GM21390 (cell line): Measurements from ENCODE around the gene TFDP2.
"Not testable (repeated sequence)": the region's sequence is repeated elsewhere in the genome, so short reads cannot be mapped to it uniquely, and the experiment has no call there.

ENCODE experiments used
- ATAC-seq: cut with Tn5 transposase; IDR thresholded peaks from one replicate; pipeline ENCODE4 v1.9.1; 2021; ENCODE audit not compliant: unreplicated experiment

Gene TFDP2

DNA sequence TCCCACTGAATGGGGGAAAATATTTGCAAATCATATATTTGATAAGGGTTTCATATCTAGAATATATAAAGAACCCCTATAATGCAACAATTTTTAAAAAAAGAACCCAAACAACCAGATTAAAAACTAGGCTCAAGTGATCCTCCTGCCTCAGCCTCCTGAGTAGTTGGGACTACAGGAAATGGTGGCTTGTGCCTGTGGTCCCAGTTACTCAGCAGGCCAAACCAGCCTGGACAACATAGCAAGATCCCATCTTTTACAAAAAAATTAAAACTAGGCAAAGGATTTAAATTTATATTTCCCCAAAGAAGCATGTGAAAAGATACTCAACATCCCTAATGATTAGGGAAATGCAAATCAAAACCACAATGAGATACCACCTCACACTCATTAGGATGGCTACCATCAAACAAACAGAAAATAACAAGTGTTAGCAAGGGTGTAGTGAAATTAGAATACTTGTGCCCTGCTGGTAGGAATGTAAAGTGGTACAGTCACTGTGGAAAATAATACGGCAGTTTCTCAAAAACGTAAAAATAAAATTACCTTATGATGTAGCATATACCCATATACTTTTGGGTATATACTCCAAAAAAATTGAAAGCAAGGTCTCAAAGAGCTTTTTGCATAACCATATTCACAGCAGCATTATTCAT, 19.7 kb downstream of the TFDP2 start:
- no peak for ATAC-seq

DNA sequence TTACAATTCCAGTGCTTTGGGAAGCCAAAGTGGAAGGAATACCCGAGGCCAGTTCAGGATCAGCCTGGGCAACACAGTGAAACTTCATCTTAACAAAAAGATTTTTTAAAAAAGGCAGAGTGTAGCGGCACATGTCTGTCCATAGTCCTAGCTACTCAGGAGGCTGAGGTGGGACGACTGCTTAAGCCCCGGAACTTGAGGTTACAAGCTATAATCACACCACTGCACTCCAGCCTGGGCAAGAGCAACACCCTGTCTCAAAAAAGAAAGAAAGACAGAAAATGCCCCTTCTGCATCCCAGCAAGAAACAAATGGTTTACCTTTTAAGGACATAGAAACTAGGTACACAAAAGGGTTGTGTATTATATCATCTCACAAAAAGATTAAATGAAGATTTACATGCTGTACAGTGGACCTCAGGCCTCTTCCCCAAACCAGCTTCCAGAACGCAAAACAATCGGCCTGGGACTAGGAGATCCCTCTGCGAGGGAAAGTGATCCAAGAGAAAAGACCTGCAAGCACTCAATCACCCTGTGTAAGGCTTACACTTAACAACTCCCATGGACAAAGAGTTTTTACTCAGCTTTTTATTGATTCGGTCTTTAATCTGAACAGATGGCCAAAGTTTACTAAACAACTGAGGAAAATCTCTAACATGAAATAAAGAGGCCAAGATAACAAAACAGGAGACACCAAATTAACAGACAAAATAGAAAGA, 21.2 kb downstream of the TFDP2 start:
- no peak for ATAC-seq

DNA sequence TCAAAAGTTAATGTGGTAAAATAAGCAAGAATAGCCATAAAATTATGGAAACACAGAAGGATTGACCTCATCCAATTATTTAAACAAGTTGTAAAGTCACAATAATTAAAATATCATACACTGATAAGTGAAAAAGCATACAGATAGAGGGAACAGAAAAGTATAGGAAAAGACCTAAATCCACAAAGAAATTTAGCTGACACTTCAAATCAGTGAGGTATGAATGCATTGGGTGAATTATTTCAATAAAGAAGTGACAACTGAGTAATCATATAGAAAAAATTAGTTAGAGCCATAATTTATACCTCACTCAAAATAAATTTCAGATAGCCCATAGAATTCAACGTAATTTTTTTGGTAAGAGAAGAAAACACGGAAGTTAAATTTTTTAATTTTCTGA, 25.1 kb downstream of the TFDP2 start:
- ATAC-seq: no peak

DNA sequence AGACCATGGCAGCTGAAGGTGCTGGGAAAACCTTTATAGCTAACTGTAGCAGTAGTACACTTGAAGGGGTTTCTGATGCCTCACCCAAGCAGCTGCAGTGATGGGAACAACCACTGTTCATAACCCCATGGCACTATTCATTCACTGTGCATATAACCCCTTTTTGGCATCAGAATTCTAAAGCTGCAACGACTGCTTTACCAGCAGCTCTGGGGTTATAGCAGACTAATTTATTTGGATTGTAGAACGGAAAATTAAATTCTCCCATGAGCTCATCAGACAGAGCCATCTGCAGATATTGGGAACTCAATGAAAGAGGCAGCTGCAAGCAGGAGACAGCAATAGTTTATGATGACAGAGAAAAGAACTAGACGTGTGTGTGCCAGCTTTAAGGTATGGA, 28.6 kb downstream of the TFDP2 start:
- ATAC-seq: no peak

DNA sequence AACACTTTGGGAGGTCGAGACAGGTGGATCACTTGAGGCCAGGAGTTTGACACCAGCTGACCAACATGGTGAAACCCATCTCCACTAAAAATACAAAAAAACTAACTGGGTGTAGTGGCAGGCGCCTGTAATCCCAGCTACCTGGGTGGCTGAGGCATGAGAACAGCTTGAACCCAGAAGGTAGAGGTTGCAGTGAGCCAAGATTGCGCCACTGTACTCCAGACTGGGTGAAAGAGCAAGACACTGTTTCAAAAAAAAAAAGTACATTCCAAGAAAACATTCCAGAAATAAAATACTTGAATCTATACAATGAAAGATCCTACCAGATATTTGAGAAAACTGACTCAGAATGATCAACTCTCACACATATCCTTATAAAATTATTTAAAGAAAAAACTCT, 30.4 kb downstream of the TFDP2 start:
- no peak for ATAC-seq

DNA sequence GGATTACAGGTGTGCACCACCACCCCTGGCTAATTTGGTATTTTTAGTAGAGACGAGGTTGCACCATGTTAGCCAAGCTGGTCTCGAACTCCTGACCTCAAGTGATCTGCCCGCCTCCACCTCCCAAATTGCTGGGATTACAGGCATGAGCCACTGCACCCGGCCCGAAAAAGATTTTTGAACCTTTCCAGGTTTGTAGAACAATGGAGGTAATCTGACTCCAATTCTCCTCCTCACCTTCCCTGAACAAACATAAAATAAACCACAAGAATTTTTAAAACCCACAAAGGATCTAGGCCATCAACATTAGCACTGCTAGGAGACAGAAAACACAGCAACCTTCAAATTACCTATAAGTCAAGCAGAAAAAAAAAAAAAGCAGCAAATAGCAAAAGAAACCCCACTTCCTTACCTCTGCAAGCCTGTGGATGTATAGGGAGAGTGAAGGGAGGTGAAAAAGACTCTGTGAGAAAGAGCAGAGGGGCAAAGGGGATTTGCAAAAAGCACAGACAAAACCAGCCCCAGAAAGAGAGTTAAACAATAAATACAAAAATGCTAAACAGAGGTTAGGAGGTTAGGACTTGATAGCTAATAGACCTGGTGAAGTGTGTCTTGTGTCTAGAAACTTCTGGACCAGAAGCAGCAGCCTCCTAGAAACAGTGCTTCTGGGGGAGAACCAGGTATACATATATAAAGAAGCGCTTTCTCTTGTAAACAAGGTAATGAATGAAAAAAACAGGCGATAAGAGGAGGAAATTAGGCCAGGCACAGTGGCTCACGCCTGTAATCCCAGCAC, 32.1 kb downstream of the TFDP2 start:
- ATAC-seq: no peak

DNA sequence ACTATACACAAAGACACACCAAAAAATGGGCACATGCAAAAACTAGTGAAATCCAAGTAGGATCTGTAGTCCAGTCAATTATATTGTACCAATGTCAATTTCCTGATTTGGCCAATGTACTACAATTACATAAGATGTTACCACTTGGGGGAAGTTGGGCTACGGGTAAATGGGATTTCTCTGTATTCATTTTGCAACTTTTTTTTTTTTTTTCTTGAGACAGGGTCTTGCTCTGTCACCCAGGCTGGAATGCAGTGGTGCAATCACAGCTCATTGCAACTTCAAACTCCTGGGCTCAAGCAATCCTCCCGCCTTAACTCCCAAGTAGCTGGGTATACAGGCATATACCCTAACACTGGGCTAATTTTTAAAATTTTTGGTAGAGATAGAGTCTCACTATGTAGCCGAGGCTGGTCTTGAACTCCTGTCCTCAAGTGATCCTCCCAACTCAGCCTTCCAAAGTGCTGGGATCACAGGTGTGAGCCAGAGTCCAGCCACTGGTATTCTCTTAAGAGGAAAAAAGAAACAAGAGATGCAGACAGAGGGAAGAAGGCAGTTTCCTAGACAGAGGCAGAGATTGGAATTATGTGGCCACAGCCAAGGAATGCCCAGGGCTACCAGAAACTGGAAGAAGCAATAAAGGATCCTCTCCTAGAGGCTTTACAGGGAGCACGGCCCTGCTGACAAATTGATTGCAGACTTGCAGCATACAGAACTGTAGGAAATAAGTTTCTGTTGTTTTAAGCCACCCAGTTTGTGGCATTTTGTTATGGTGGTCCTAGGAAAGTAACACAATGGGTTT, 33.3 kb downstream of the TFDP2 start:
- no peak for ATAC-seq

DNA sequence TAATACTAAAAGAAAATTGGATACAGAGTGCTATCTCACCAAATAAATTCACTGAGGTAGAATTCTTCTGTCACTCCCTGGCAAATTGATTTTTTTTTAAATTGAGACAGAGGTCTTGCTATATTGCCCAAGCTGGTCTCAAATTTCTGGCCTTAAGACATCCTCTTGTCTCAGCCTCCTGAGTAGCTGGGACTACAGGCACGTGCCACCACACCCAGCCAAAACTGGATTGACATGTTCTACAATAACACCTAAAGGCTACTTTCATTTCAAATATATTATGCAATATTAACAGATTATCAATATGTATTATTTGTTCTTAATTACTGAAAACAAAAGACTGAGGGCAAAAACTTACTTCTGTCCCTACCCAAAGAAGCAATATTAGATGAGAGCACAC, 36.7 kb downstream of the TFDP2 start:
- ATAC-seq: no peak

DNA sequence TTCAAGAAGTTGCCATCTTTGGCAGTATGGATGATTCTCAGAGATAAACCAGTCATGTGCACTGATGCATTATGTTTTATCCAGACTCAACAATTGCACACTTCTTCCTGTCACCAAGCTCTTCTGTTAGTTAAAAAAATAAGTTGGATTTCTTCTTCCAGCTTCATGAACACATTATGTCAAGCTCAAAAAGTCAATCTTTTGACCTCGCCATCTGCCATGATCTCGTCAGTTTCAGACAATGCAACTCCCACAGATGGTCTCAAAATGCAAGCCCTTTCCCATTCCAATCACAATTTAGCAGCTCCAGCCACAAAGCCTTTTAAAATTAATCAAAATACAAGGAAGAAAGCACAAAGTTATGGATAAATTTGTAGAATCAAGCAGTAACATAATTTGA, 42.8 kb downstream of the TFDP2 start:
- ATAC-seq: no peak

DNA sequence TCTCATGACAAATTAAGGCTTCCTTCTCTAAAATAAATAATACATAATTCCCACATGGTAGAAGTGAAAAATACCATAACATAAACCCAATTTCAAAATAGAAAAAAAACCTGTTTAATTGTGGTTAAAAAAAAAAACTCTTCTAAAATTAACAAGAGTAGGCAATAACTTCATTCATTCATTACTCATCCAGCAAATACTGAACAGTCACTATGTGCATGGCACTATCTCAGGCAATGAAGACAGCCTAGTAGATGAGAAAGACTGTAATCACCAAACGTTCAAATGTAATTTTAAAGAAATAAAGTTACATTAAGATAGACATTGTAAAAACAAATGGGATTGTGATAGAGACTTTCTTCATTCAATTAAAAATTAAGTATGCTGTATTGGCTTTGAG, 43.4 kb downstream of the TFDP2 start:
- no peak for ATAC-seq

DNA sequence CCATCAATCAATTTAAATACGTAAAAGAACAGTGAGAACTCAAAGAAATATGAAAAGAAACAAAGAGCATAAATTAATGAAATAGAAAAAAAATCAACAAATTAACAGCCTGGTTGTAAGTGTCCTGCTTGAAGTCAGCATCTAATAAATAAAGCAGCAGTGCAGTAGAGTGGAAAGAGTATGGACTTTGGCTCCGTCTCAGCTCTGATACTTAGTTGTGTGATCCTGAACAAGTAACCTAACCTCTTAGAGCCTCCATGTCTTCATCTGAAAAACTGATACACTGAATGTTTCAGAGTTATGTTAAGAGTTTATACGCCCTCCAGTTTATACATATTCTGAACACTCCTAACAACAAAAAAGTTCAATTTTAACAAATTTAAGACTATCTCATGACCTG, 44.6 kb downstream of the TFDP2 start:
- no peak for ATAC-seq

DNA sequence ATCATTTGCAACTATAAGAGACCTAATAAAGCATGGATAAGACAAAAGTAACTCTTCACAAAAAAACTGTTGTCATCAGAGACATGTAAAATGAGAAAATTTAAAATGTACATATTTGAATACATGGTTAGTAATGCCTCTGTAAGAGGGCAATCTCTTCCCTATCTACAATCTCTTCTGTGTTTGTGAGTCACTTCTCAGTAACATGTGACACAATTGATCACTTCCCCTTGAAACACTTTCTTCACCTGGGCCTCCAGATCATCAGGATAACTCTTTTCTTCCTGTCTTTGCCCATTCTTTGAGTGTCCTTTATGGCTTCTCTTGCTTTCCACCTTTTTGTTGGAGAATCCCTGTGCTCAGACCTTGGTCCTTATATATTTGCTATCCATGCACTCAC, 50.4 kb downstream of the TFDP2 start:
- no peak for ATAC-seq

DNA sequence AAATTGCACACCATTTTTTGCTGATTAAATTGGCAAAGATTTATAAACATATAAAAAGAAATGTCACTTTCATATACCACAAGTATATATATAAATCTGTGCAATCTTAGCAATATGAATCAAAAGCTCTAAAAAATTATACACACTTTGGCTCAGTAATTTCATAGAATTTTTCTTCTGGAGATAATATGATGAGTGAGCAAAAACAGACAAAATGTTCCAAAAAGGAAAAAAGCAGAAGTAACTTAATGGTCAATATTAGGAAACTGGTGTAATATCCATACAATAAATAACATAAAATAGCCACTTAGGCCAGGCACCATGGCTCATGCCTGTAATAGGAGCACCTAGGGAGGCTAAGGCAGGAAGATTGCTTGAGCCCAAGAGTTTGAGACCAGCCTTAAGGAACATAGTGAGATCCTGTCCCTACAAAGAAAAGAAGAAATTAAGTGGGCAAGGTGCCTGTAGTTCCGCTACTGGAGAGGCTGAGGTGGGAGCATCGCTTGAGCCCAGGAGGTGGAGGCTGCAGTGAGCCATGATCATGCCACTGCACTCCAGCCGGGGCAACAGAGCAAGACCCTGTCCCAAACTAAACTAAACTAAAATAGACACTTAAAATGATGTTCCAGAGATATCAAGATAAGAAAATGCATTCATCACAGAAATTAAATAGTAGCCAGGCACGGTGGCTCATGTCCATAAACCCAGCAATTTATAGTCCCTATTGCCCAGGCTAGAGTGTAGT, 52.1 kb downstream of the TFDP2 start:
- no peak for ATAC-seq

DNA sequence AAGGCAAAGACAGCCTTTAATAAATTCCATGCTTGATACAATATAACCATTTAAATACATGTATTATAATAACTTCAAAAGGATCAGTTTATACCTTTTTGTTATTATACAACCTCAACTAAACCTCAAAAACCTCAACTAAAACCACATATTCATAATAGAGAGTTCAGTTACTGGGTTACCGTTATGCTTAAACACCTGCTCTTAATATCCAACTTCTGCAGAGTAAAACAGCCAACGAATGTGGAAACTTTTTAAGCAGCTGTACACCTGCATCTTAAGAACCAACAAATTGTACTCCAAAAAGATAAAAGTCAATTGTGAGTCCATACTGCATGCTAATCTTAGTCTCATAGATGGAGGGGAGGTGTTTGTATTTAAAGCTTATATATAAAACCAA, 53.5 kb downstream of the TFDP2 start:
- ATAC-seq: no peak

DNA sequence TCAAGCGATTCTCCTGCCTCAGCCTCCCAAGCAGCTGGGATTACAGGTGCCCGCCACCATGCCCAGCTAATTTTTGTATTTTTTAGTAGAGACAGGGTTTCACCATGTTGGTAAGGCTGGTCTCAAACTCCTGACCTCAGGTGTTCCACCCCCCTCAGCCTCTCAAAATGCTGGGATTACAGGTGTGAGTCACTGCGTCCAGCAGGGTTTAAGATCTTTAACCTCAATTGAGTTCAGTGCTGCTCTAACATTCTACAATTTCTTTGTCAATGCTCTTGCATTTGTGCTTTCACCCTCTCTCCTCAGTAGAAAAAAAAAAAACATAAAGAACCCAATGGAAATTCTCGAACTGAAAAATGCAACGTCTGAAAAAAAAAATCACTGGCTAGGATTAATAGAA, 60.4 kb downstream of the TFDP2 start:
- not testable (repeated sequence) for ATAC-seq

DNA sequence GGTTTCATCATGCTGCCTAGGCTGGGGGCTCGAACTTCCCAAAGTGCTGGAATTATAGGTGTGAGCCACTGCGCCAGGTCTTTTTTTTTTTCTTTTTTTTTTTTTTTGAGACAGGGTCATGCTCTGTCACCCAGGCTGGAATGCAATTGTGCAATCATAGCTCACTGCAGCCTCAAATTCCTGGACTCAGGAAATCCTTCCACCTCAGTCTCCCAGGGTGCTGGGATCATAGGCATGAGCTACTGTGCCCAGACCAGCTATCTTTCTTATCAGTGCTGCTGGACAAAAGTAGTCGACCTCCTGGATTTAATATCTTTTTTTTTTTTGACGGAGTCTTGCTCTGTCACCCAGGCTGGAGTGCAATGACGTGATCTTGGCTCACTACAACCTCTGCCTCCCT, 60.8 kb downstream of the TFDP2 start:
- no peak for ATAC-seq

DNA sequence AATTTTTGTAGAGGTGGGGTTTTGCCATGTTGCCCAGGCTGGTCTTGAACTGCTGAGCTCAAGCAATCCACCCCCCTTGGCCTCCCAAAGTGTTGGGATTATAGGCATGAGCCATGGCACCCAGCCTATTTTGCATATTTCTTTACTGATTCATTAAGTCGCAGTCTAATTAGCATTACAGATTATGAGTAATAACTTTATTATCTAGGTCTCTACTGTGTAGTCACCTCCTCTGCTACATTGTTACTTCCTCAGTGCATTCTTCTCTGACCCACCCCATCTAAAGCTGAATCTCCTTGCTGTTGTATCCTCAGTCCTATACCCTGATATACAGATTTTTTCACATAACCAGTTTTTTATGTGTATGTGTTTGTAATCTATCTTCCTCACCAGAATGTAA, 61.7 kb downstream of the TFDP2 start:
- ATAC-seq: no peak

DNA sequence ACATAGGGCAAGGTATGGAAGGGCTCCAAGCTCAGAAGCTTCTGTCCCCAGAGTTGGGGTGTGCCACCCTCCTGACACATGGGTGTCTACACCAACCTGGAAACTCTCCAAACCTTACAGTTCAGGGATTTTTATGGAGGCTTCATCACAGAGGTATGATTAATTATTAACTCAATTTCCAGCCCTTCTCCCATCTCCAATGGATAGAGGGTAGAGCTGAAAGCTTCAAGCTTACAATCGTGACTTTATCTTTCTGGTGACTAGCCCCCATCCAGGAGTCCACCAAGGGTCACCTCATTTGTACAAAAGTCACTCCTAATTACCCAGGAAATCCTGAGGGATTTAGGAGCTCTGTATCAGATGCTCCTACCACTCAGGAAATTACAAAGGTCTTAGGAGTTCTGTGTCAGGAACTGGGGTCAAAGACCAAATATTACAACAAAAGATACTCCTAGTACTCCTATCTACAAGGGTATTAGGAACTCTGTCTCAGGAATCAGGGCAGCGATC, 62.7 kb downstream of the TFDP2 start:
- no peak for ATAC-seq

DNA sequence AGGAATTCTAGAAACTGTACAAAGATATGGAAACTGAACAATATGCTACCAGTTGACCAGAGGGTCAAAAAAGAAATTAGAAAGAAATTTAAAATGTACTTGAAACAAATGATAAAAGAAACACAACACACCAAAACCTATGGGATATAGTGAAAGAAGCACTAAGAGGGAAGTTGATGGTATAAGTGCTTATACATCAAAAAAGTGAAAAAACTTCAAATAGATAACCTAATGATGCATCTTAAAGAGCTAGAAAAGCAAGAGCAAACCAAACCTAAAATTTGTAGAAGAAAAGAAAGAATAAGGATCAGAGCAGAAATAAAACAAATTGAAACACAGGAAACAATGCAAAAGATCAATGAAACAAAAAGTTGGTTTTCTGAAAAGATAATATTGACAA, 68.2 kb downstream of the TFDP2 start:
- ATAC-seq: no peak

DNA sequence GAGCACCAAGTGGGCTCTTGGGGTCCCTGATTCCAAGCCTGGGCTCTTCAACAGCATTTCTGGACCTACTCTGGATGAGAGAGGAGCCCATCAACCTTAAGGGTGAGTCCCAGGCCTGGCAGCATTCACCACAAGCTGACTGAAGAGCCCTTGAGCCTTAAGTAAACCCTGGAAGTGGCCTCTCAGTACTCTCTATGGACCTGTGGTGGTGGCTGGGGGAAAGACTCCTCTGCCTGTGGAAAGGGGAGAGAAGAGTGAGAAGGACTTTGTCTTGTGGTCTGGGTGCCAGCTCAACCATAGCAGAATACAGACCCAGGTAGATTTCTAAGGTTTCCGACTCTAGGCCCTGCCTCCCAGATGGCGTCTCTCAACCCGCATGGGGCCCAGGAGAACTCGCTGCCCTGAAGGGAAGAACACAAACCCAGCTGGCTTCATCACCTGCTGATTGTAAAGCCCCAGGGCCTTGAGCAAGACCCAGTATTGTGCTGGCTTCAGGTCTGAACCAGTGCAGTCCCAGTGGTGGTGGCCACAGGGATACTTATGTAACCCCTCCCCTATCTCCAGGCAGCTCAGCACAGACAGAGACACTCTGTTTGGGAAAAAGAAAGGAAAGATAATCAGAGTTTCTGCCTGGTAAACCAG, 71.4 kb downstream of the TFDP2 start:
- no peak for ATAC-seq
